ENCODE results near the gene KRTAP21-2. TPM values are rescaled to one million over a fixed set of nuclear protein-coding genes. Genes with fewer than 3 reads are reported as not detected.

The KRTAP21-2 gene
- not detected in 2 replicates for total RNA-seq

DNA sequence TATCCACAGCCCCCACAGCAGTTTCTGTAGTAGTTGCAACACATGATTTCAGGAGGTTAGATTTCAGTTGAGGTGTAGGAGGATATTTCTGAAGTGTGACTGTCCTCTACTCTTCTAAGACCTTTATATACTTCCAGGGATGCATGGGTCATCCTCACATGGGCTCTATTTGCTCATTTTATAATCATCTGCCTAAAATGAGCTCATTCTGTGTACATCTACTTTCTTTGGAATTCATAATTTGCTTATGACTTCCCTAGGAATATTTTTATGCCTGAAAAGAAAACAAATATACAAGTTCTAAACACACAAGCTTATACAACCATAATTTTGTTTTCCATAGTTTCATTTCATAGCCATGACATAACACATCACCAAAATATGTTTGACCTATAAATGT, at the start of gene KRTAP21-2:
Gene KRTAP21-2 (minus strand): TSS at position 101 of the 400 bp plus-strand sequence. CDS start 57 bp downstream, at position 44.

DNA sequence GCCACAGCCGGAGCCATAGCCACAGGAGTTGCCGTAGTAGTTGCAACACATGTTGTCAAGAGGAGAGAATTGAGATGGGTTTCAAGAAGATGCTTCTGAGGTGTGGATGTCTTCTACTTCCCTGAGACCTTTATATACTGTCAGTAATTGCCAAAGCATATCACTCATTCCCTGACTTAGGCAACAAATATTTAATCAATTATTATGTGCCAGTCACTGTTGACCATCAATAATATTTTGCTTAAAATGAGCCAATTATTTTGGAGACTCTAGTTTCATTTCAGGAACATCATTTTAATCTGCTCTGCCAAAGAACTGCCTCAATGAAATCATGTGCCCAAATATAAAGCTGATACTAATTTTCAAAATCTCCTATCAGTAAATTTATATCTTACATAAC, 8.3 kb upstream of the KRTAP21-2 start, which contains the start of gene KRTAP21-1:
Gene KRTAP21-1 (minus strand): TSS at position 101 of the 400 bp plus-strand sequence. CDS start 50 bp downstream, at position 51.

DNA sequence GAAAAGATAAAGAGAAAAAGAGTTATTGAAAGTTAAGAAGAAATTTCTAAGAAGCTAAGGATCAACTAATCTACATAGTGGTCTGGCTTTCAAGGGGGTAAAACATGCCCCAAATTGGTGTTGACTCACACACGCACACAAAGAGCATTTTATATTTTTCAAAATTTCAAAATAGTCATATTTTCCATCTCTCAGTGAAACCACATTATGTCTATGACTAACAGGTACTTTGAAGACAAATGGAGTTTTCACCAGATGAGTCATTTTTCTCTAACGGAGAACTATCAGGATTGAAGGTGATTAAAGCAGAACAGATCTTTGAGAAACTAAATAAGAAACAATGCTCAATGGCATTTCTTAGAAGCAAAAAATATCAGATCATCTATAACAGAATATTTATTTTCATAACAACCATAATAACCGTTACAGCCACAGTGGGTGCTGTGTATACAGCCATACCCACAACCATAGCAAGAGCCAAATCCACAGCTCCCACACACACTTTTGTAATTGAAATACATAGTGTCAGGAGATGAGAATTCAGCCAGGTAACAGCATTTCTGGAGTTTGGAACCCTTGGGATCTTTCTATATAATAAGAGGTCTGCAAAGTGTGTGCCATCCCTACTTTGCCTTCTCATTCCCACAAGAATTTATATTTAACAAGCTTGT, 28.7 kb downstream of the KRTAP21-2 start, which contains the start of gene KRTAP21-3:
Gene KRTAP21-3 (minus strand): TSS at position 539 of the 671 bp plus-strand sequence. CDS start 18 bp downstream, at position 521.

Other genes starting within 250 kb of the KRTAP21-2 start
- gene KRTAP19-5, start 245.1 kb downstream of the KRTAP21-2 start, total RNA-seq: not detected in 2 replicates
- not detected in 2 replicates for gene KRTAP19-6, start 205.4 kb downstream of the KRTAP21-2 start, total RNA-seq
- not detected in 2 replicates for gene KRTAP19-7, start 185.9 kb downstream of the KRTAP21-2 start, total RNA-seq
- gene KRTAP22-2, start 156.9 kb downstream of the KRTAP21-2 start, total RNA-seq: not detected in 2 replicates
- not detected in 2 replicates for gene KRTAP6-3, start 154.8 kb downstream of the KRTAP21-2 start, total RNA-seq
- gene KRTAP6-2, start 148.4 kb downstream of the KRTAP21-2 start, total RNA-seq: not detected in 2 replicates
- not detected in 2 replicates for gene KRTAP22-1, start 146.2 kb downstream of the KRTAP21-2 start, total RNA-seq
- not detected in 2 replicates for gene KRTAP6-1, start 133.3 kb downstream of the KRTAP21-2 start, total RNA-seq
- not detected in 2 replicates for gene KRTAP20-1, start 130.8 kb downstream of the KRTAP21-2 start, total RNA-seq
- not detected in 2 replicates for gene KRTAP20-4, start 126.6 kb downstream of the KRTAP21-2 start, total RNA-seq
- gene KRTAP20-2, start 112.1 kb downstream of the KRTAP21-2 start, total RNA-seq: not detected in 2 replicates
- not detected in 2 replicates for gene KRTAP20-3, start 104.4 kb downstream of the KRTAP21-2 start, total RNA-seq
- gene KRTAP21-3, start 28.5 kb downstream of the KRTAP21-2 start, total RNA-seq: not detected in 2 replicates
- not detected in 2 replicates for gene KRTAP21-1, start 8.2 kb upstream of the KRTAP21-2 start, total RNA-seq
- not detected in 2 replicates for gene KRTAP8-1, start 66.0 kb upstream of the KRTAP21-2 start, total RNA-seq
- gene KRTAP7-1, start 82.5 kb upstream of the KRTAP21-2 start, total RNA-seq: not detected in 2 replicates
- not detected in 2 replicates for gene KRTAP11-1, start 134.3 kb upstream of the KRTAP21-2 start, total RNA-seq

Data from aortic smooth muscle cell (primary cell).